GM19239 (cell line): Measurements from ENCODE around the gene TXLNA.
"Not testable (repeated sequence)": the region's sequence is repeated elsewhere in the genome, so short reads cannot be mapped to it uniquely, and the experiment has no call there.

Experiments
- DNase-seq: peaks from one replicate; pipeline ENCODE4 v3.0.0; 2011; ENCODE audit warnings: low spot score; ENCODE audit not compliant: insufficient read length
- FAIRE-seq: peaks from 2 replicates; lab custom pipeline; 2011; peaks lifted over from hg19 to GRCh38; lab: Jason Lieb, UNC

TXLNA gene

GRCh38 chr1:32179443-32180185, at the start of gene TXLNA:
TSS of gene TXLNA (plus strand) at chr1:32179675. CDS start at chr1:32180346, 671 bp downstream.
- DNase-seq (peak; percentile 96), FAIRE-seq (peak; percentile 79)

- not testable (repeated sequence) for DNase-seq, FAIRE-seq
Measured at GRCh38 chr1:32133950-32134280, 45.6 kb upstream of the TXLNA start.

GRCh38 chr1:32137111-32137510, 42.4 kb upstream of the TXLNA start:
- no peak for FAIRE-seq

DNA sequence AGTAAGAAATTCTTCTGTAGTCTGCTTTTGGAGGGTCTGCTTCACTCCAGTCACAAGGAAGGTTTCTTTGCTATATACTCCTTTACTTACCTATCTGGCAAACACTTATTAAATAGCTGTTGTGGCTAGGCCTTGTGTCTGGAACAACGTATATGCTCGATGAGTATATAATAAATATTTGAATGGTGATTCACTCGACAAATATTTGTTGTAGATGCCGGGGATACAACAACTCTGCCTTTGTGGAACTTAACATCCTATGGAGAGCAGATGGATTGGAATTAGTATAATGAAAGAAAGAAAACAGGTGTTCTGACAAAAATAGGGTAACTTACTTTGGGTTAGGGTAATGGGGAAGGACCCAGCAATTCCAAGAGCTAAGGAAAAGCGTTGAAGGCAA, 40.5 kb upstream of the TXLNA start:
- DNase-seq (no peak), FAIRE-seq (no peak)

More at GRCh38 chr1:32137111-32137510, 42.4 kb upstream of the TXLNA start:
- DNase-seq = no peak

- DNase-seq (no peak), FAIRE-seq (no peak)
Measured at GRCh38 chr1:32142446-32143301, 36.8 kb upstream of the TXLNA start.

DNA sequence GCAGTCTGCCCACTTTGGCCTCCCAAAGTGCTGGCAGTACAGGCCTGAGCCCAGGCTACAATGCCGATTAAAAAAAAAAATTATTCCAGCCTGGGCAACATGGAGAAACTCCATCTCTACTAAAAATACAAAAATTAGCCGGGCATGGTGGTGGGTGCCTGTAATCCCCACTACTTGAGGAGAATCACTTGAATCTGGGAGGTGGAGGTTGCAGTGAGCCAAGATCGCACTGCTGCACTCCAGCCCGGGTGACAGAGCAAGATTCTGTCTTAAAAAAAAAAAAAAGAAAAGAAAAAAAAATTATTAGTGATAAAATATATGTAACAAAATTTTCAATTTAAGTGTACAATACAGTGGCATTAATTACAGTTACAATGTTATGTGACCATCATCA, 36.2 kb upstream of the TXLNA start:
- DNase-seq, FAIRE-seq: not testable (repeated sequence)

DNA sequence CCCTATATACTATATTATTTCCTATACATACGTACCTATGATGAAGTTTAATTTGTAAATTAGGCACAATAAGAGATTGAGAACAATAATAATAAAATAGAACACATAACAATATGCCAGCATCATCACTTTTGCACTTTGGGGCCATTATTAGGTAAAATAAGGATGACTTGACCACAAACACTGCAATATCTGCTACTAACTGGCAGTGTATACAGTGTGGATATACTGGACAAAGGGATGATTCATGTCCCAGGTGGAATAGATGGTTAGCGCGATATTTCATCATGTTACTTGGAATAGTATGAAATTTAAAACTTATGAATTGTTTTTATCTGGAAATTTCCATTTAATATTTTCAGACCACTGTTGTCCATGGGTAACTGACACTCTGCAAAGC, 35.4 kb upstream of the TXLNA start:
- FAIRE-seq (no peak), DNase-seq (no peak)

DNA sequence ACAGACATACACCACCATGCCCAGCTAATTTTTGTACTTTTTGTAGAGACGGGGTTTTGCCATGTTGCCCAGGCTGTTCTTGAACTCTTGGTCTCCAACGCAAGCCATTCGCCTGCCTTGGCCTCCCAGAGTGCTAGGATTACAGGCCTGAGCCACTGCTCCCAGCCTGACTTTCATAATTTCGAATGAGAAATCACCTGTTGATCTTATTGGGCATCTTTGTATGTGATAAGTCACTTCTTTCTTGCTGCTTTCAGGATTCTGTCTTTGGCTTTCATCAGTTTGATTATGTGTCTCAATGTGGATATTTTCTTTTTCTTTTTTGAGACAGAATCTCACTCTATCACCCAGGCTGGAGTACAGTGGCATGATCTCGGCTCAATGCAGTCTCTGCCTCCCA, 31.7 kb upstream of the TXLNA start:
- not testable (repeated sequence) for DNase-seq

DNA sequence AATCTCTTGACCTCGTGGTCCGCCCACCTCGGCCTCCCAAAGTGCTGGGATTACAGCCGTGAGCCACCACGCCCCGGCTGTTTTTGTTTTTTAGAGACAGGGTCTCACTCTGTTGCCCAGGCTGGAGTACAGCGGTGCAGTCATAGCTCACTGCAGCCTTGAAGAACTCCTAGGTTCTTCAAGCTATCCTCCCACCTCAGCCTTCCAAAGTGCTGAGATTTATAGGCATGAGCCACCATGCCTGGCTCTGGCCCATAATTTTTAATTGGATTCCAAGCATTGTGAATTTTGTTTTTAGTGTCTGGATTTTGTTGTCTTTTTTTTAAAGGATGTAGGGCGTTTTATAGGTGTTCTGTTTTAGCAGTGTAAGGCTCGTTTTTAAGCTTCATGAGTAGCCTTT, 28.6 kb upstream of the TXLNA start:
- DNase-seq (no peak), FAIRE-seq (no peak)

More for the DNA sequence above, 31.7 kb upstream of the TXLNA start:
- not testable (repeated sequence) for FAIRE-seq

DNA sequence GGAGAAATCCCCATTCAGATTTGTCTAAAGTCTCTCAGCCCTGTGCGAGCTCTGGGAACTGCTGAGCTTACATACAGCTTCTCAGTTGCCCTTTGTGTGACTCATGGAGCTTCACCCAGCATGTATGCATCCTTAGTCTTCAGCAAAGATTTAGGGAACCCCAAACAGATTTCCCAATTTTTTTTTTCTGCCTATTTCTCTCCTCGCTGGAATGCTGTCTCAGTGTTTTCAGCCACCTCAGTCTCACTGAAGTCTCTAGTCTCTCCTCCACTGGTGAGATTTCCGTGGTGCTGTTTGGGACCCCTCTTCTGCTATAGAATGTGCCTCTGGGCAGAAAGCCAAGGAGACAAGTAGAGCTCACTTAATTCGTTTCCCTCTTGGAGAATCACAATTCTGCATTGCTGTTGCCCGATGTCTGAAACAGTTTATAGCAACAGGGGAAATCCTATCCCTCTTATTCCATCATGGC, 28.1 kb upstream of the TXLNA start:
- FAIRE-seq (no peak), DNase-seq (no peak)

GRCh38 chr1:32159189-32159588, 20.3 kb upstream of the TXLNA start:
- DNase-seq (peak; percentile 25), FAIRE-seq (peak; percentile 83)

DNA sequence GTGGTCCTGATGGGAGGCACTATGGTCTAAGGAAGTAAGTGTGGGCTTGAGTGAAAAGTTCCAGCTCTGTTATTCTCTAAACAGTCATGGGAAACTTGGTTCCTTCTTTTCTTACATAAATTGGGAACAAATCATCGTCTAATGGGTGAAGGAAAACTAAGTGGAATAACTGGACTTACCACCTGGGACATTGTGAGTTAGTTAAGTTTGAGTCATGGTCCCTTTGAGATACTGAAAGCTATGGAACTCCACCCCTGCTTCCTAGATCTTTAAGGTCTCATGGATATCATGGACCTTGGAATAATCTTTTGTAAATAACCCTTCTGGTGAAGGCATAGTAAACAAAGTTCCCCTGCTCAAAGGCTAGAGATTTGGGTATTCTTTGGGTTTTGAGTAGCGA, 16.1 kb upstream of the TXLNA start:
- DNase-seq (no peak), FAIRE-seq (peak; percentile 59)

- FAIRE-seq, DNase-seq: not testable (repeated sequence)
Measured at GRCh38 chr1:32165633-32166032, 13.8 kb upstream of the TXLNA start.

- FAIRE-seq (no peak), DNase-seq (no peak)
Measured at GRCh38 chr1:32170991-32171390, 8.5 kb upstream of the TXLNA start.

DNA sequence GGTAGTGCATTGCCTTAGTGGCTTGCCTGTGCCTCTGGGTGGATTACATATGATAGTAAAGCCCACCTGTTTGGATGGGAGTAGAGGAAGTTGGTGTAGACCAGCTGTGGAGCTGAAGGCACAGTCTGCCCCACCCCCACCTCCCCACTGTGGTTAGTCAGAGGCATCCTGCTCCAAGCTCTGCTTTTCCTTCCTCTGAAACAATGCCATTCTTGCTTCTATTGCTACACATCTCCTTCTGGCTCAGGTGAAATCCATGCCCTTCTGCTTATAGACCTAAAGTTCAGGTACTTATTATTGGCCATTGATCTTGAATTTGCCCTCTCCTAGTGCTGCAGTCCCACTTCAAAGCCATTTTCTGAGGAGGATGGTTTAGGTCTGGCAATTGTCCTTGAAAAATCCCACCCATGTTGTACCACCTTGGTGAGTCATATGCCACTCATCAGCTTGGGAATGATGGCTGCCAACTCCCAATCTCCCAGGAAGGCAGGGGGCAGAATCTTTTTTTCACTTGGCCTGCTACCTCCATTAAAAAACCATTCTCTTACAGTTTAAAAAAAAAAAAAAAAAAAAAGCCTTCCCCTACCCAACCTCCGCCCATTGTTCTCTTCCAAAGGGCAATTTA, 6.7 kb upstream of the TXLNA start:
- DNase-seq (no peak), FAIRE-seq (no peak)

DNA sequence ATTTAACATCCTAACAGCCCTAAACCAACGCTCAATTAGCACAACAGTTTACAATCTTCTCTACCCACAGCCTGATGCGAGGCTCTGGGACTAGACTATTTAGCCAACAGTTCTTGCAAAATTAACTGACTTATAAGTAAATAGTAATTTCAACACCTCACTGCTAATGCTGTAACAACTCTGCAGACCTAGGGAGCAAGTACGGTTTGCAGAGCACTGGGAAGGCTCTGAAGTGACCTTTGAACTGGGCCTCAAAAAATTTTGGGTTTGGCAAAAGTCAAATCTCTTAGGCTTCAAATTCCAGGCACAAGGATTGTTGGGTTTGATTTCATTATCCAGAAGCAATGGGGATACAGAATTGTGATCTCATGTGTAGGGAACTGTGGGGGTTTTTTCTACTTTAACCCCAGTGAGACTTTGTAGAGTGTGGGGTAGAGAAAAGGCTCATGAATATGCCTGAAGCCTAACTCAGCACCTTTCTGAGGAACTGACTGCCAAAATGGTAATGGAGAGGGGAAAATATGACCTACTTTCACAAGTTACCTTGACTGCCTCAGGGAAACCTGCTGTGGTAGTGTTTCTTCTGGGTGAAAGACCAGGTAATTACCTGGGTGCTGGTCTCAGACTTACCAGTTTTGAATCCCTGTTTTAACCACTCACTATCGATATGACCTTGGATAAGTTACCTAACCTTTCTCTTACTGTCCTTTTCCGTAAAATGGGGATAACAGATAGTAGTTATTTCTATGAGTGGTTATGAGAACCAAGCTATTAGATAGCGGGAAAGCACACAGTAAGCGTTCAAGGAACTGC, 889 bp upstream of the TXLNA start:
- no peak for FAIRE-seq

DNA sequence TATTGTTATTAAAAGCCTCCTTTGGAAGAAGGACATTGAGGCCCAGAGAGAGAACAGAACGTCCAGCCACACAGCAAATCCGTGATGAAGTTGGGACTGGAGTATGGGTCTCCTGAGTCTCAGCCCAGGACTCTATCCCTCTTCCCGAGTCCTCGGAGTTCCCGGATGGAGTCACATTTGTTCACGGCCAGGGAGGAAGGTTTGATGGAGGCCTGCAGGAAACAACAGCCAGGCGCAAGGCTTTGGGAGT, 357 bp upstream of the TXLNA start:
- FAIRE-seq (no peak), DNase-seq (no peak)

More for the DNA sequence above, 889 bp upstream of the TXLNA start:
- DNase-seq = no peak

- FAIRE-seq (peak; percentile 21), DNase-seq (peak; percentile 37)
Measured at GRCh38 chr1:32180186-32181060, 948 bp downstream of the TXLNA start.

DNA sequence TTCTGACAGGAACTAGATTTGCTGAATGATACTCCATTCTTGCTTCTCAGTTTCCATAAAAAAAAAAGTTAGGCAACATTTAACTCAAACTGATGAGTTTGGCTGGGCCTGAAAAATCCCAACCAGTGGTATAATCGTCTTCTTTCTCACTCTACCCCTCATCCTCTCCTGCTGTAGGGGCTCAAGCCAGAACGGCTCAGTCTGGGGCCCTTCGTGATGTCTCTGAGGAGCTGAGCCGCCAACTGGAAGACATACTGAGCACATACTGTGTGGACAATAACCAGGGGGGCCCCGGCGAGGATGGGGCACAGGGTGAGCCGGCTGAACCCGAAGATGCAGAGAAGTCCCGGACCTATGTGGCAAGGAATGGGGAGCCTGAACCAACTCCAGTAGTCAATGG, 1.6 kb downstream of the TXLNA start:
- DNase-seq (no peak), FAIRE-seq (no peak)
